HepG2 (cell line): ENCODE results near the gene PRDM7. TPM values are rescaled to one million over a fixed set of nuclear protein-coding genes. Genes with fewer than 3 reads are reported as not detected.

ENCODE experiments used
- ATAC-seq: fragments of 200-7000 bp; cut with Tn5 transposase; 3 replicates; pipeline ENCODE4 v1.9.1; 2020; ENCODE audit warnings: mild to moderate bottlenecking, moderate library complexity
- BruUV-seq: library from RNA; stranded (reverse); fragments of 400-500 nt; replicated peaks from 2 replicates; lab custom pipeline; 2021; lab: Mats Ljungman, UMichigan
- CTCF ChIA-PET: fragments of 300-600 bp; formaldehyde crosslinking; extraction: SDS; loops from one replicate; lab custom pipeline; 2021; ENCODE audit warnings: low total read pairs, inconsistent platforms, low intra/inter-chr PET ratio; lab: Yijun Ruan, JAX
- POLR2A ChIA-PET: fragments of 350-600 bp; sonication (Branson Sonifier 250); formaldehyde crosslinking; loops from one replicate; lab custom pipeline; 2020; ENCODE audit warnings: antibody characterized with exemption, inconsistent platforms; lab: Yijun Ruan, JAX
- DNase-seq: peaks from one replicate; pipeline ENCODE4 v3.0.0-alpha.2; 2015; ENCODE audit warnings: low spot score
- FAIRE-seq: peaks from 3 replicates; lab custom pipeline; 2011; peaks lifted over from hg19 to GRCh38; lab: Jason Lieb, UNC
- H2AFZ ChIP-seq: one replicate; pipeline ENCODE4 v1.6.1; 2011; ENCODE audit warnings: low read length, inconsistent platforms
- H3K27ac ChIP-seq: fragments of 300-600 bp; 3 replicates; pipeline ENCODE4 v1.8.0; 2011; ENCODE audit warnings: mixed run types, mild to moderate bottlenecking, mixed read lengths, low read length, inconsistent platforms; ENCODE audit not compliant: insufficient read depth; ENCODE audit errors: extremely low read length
- H3K27me3 ChIP-seq, 2 experiments: fragments of 200-600 bp in 1 of 2; 2 replicates in 1 of 2; 3 replicates in 1 of 2; pipeline versions ENCODE4 v1.6.0 to v1.8.0; 2011; ENCODE audit warnings: low read length in 2 of 2, mild to moderate bottlenecking in 2 of 2, moderate library complexity in 2 of 2, inconsistent platforms in 1 of 2; ENCODE audit not compliant: insufficient read depth in 2 of 2, control insufficient read depth in 1 of 2
- H3K36me3 ChIP-seq, 2 experiments: fragments of 200-600 bp in 1 of 2; replicated peaks in 1 of 2; 2 replicates in 1 of 2; 3 replicates in 1 of 2; pipeline versions ENCODE4 v1.5.1 to v1.8.0; 2011; ENCODE audit warnings: low read length in 2 of 2, inconsistent platforms in 1 of 2; ENCODE audit not compliant: insufficient read depth in 2 of 2, control insufficient read depth in 1 of 2
- H3K4me1 ChIP-seq: 2 replicates; pipeline ENCODE4 v1.5.1; 2012; ENCODE audit warnings: low read length, inconsistent platforms; ENCODE audit not compliant: insufficient read depth
- H3K4me2 ChIP-seq: 2 replicates; pipeline ENCODE4 v1.6.0; 2011; ENCODE audit warnings: low read depth, low read length, inconsistent platforms
- H3K4me3 ChIP-seq, 3 experiments: fragments of 200-600 bp in 1 of 3; sonication (generic), shearing (Covaris generic) in 1 of 3; replicated peaks in 1 of 3; 2 replicates each; pipeline ENCODE4 v1.5.1; 2011 to 2016; ENCODE audit warnings: low read length in 3 of 3, inconsistent platforms in 2 of 3, low read depth in 2 of 3, mild to moderate bottlenecking in 2 of 3, control low read depth in 1 of 3, mixed read lengths in 1 of 3; ENCODE audit not compliant: insufficient read depth in 1 of 3
- H3K79me2 ChIP-seq: one replicate; pipeline ENCODE4 v1.6.1; 2011; ENCODE audit warnings: low read length, inconsistent platforms; ENCODE audit not compliant: insufficient read depth
- H3K9ac ChIP-seq: 2 replicates; pipeline ENCODE4 v1.6.0; 2011; ENCODE audit warnings: mild to moderate bottlenecking, low read depth, low read length, inconsistent platforms; ENCODE audit not compliant: insufficient read depth
- H3K9me3 ChIP-seq: 2 replicates; pipeline ENCODE4 v1.5.1; 2012; ENCODE audit warnings: mild to moderate bottlenecking, low read length
- H4K20me1 ChIP-seq: 2 replicates; pipeline ENCODE4 v1.6.0; 2011; ENCODE audit warnings: inconsistent platforms, mild to moderate bottlenecking, low read length, moderate library complexity; ENCODE audit not compliant: insufficient read depth
- BCL3 ChIP-seq: sonication (generic); formaldehyde crosslinking; IDR thresholded peaks from 2 replicates; pipeline ENCODE4 v1.5.1; 2020; ENCODE audit warnings: mild to moderate bottlenecking, missing genetic modification reagents, moderate library complexity
- CSRNP2 ChIP-seq: sonication (generic); formaldehyde crosslinking; conservative IDR thresholded peaks from 2 replicates; pipeline ENCODE4 v1.8.0; 2022; ENCODE audit warnings: low read depth, missing genetic modification reagents
- RAD21 ChIP-seq: fragments of 450-650 bp; formaldehyde crosslinking; IDR thresholded peaks from 2 replicates; pipeline ENCODE4 v1.5.0; 2020; ENCODE audit warnings: mild to moderate bottlenecking
- SNAPC5 ChIP-seq: sonication (generic); formaldehyde crosslinking; IDR thresholded peaks from 2 replicates; pipeline ENCODE4 v1.8.1; 2023; ENCODE audit warnings: mild to moderate bottlenecking, missing genetic modification reagents, borderline replicate concordance
- ZNF18 ChIP-seq: sonication (generic); formaldehyde crosslinking; IDR thresholded peaks from 2 replicates; pipeline ENCODE4 v1.8.0; 2022; ENCODE audit warnings: mild to moderate bottlenecking, missing genetic modification reagents; ENCODE audit not compliant: insufficient replicate concordance
- WGBS: methylation state at CpG from one replicate; pipeline ENCODE4 v1.1.6; 2017; ENCODE audit warnings: low lambda C conversion rate; 5-methylcytosine and 5-hydroxymethylcytosine counted together
- in situ Hi-C: cut with HindIII; loops from 2 replicates; pipeline ENCODE4 v1.10.0; 2017; ENCODE audit warnings: low pct_unique_long_range_greater_than_20kb; ENCODE audit not compliant: extremely low pct_ligation_motif_present
- intact Hi-C: fragments of 100-400 bp; cut with micrococcal nuclease; formaldehyde crosslinking; loops from one replicate; pipeline ENCODE4 v1.10.0; 2022; ENCODE audit not compliant: unreplicated experiment
- polyA plus RNA-seq, 8 experiments: library from polyadenylated mRNA; depleted of rRNA in 3 of 8; stranded (reverse) in 7 of 8; unstranded in 1 of 8; fragments of >200 nt; fragmentation: Illumina TruSeq in 4 of 8; extraction: Trizol in 4 of 8; gene quantifications; 2 replicates each; pipeline versions ENCODE4 v1.2.1 to v1.2.3, GENCODE V29; 2011 to 2016; ENCODE audit warnings: low read depth in 4 of 8, missing spikeins in 1 of 8, mixed read lengths in 1 of 8; ENCODE audit not compliant: insufficient read depth in 1 of 8
- total RNA-seq, 5 experiments: library from RNA; depleted of rRNA; stranded (reverse); fragments of >200 nt; fragmentation: Illumina TruSeq; extraction: Trizol; gene quantifications; 2 replicates each; pipeline ENCODE4 v1.2.3, GENCODE V29; 2016; ENCODE audit warnings: low read depth in 1 of 5
- TF ChIP-seq, protein P1 (sequence below): sonication (generic); formaldehyde crosslinking; IDR thresholded peaks from 2 replicates; pipeline ENCODE4 v1.4.0; 2020; ENCODE audit warnings: missing genetic modification reagents
- TF ChIP-seq, protein P2 (sequence below): sonication (generic); formaldehyde crosslinking; IDR thresholded peaks from 2 replicates; pipeline ENCODE4 v1.8.0; 2022; ENCODE audit warnings: mild to moderate bottlenecking, missing genetic modification reagents, borderline replicate concordance

The PRDM7 gene
- total and polyA plus RNA-seq, 2 of the 13 experiments (the other 11 are each of a cell fraction or from before 2014, with no cell fraction given) = not detected

- TF ChIP-seq BCL3 (CRISPR knock-in tag) (no peak), ZNF18 (CRISPR knock-in tag) (no peak), SNAPC5 (no peak)
Observed at GRCh38 chr16:90042946-90043514, 34.1 kb downstream of the PRDM7 start (continued).

DNA sequence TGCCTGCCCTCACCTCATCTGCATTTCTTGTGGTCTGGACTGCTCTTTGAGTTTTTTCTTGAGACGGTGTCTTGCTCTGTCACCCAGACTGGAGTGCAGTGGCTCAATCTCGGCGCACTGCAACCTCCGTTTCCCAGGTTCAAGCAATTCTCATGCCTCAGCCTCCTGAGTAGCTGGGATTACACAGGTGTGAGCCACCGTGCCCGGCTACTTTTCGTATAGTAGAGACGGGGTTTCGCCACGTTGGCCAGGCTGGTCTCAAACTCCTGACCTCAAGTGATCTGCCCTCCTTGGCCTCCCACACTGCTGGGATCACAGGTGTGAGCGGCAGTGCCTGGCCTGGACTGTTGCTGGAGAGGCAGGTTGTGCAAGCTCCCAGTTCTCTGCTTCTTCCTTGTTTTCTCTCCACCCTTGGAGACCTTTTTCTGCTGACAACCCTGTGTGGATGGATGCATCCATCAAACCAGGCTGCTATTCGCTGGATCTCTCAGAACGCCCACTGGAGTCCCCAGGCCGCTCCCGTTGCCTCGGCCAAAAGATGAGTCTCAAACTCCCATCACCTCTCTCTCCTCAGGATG, 35.1 kb downstream of the PRDM7 start:
- BruUV-seq = no TSS peak
- Histone ChIP-seq H4K20me1 (no peaks in the 10 kb centered on the region), H3K27me3 (no peaks in the 10 kb centered on the region), H3K4me1 (peaks cover 21% of the 10 kb centered on the region), H3K27ac (no peak overlapping the region), H3K4me3 (no peak overlapping the region), H2AFZ (no peak overlapping the region), H3K79me2 (no peaks in the 10 kb centered on the region), H3K4me2 (no peak overlapping the region), H3K9ac (no peak overlapping the region), H3K9me3 (no peaks in the 10 kb centered on the region), H3K36me3 (peaks cover 40 to 41% of the 10 kb centered on the region in 2 experiments)
- ChIA-PET POLR2A (no interaction called here), CTCF (no interaction called here)
- intact Hi-C loops (no loop called here), in situ Hi-C loops (no loop called here)
- TF ChIP-seq CSRNP2 (CRISPR knock-in tag) = no peak
- TF ChIP-seq, protein P1, sequence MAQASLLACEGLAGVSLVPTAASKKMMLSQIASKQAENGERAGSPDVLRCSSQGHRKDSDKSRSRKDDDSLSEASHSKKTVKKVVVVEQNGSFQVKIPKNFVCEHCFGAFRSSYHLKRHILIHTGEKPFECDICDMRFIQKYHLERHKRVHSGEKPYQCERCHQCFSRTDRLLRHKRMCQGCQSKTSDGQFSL (CRISPR knock-in tag) = no peak
- TF ChIP-seq ZNF18 (CRISPR knock-in tag) = no peak
- no peak for TF ChIP-seq RAD21 (CRISPR knock-in tag)
- TF ChIP-seq, protein P2, sequence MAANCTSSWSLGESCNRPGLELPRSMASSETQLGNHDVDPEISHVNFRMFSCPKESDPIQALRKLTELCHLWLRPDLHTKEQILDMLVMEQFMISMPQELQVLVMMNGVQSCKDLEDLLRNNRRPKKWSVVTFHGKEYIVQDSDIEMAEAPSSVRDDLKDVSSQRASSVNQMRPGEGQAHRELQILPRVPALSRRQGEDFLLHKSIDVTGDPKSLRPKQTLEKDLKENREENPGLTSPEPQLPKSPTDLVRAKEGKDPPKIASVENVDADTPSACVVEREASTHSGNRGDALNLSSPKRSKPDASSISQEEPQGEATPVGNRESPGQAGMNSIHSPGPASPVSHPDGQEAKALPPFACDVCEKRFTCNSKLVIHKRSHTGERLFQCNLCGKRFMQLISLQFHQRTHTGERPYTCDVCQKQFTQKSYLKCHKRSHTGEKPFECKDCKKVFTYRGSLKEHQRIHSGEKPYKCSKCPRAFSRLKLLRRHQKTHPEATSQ (CRISPR knock-in tag) = no peak
- ATAC-seq (no peak), FAIRE-seq (no peak), DNase-seq (no peak)
- WGBS = 94% methylated on average over 16 of the region's 16 CpGs
